ENCODE data around the gene ASPSCR1.
A peak's percentile ranks its signal among the peaks of the same experiment; 100 is the strongest.

Gene ASPSCR1

GRCh38 chr17:82015311-82015971 lies 38.0 kb downstream of the ASPSCR1 start:
- no peak for DNase-seq

GRCh38 chr17:82016061-82016874 lies 38.8 kb downstream of the ASPSCR1 start:
- no peak for DNase-seq

- no peak for DNase-seq
Observed at GRCh38 chr17:82016875-82017459, 39.5 kb downstream of the ASPSCR1 start.

GRCh38 chr17:82017612-82018151 lies 40.3 kb downstream of the ASPSCR1 start:
- DNase-seq = no peak

GRCh38 chr17:82018152-82018988 lies 40.9 kb downstream of the ASPSCR1 start:
- DNase-seq = no peak

- DNase-seq = no peak
Observed at GRCh38 chr17:82018989-82019689, 41.7 kb downstream of the ASPSCR1 start.

GRCh38 chr17:82019690-82020571 lies 42.5 kb downstream of the ASPSCR1 start:
- DNase-seq = peak; percentile 51

- no peak for DNase-seq
Observed at GRCh38 chr17:82020572-82021106, 43.2 kb downstream of the ASPSCR1 start.

GRCh38 chr17:82021107-82021899 lies 43.9 kb downstream of the ASPSCR1 start:
- DNase-seq = peak; percentile 61

- DNase-seq = no peak
Observed at GRCh38 chr17:82021900-82022309, 44.5 kb downstream of the ASPSCR1 start.

GRCh38 chr17:82022310-82022980 lies 45.0 kb downstream of the ASPSCR1 start, which contains the start of gene CENPX:
Gene CENPX, minus strand, starts transcription at chr17:82022878. Its CDS starts 17 bp downstream, at chr17:82022861.
- DNase-seq = no peak

- DNase-seq = peak; percentile 100
Observed at GRCh38 chr17:82022981-82023446, 45.6 kb downstream of the ASPSCR1 start, which contains the start of gene LRRC45. Gene LRRC45, plus strand, starts transcription at chr17:82023305. Its CDS starts 339 bp downstream, at chr17:82023644.

GRCh38 chr17:82023447-82024241 lies 46.2 kb downstream of the ASPSCR1 start:
- DNase-seq = no peak

- no peak for DNase-seq
Observed at GRCh38 chr17:82024859-82025258, 47.4 kb downstream of the ASPSCR1 start.

- no peak for DNase-seq
Observed at GRCh38 chr17:82025401-82026107, 48.1 kb downstream of the ASPSCR1 start.

GRCh38 chr17:82028246-82028645 lies 50.8 kb downstream of the ASPSCR1 start:
- DNase-seq = no peak

- DNase-seq = no peak
Observed at GRCh38 chr17:82028966-82029365, 51.5 kb downstream of the ASPSCR1 start.

Measured in CD4-positive, alpha-beta T cell treated with Interferon gamma for 1 hour (primary cell).